ENCODE results near the gene CHMP4B.

CHMP4B gene

DNA sequence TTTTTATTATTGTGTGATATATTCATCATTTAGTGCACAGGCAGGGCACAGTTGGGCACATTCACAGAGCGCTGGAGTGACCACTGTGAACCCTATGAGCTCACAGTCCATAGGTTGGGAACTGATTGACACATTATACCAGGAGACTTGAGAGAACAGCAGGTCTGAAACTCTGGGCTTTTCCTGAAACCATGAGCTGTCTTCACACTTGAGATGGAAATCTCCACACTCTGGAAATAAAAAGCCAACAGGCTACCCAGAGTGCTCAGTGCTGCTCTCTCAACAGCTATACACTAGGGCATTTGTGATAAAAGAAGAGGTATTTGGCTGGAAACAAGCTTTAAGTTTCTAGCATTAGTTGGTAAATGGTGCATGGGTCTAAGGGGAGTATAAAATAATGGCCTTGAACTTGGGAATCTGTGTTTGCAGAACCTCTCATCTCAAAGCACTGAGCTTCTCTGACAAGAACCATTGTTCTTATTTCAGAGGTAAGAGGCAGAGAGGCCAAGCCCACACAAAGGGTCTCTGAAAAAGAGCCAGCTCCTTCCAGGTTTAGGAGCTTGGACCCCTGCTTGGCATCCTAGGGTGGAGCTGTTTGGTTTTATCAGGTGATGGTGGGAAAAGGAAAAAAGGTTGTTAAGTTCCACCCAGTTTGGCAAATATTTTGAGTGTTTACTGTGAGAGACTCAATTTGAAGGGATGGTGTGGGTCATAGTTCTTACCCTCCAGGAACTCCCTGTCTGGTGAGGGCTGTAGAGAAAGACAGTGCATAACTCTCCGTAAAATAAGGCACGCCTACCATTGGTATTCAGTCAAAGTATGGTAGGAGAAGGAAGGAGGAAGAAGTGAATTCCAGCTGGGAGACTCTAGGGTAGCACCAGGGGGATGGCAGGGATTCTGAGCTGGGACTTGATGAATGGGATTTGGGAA is 14.5 kb downstream of the CHMP4B start:
- TF ChIP-seq, protein P1, sequence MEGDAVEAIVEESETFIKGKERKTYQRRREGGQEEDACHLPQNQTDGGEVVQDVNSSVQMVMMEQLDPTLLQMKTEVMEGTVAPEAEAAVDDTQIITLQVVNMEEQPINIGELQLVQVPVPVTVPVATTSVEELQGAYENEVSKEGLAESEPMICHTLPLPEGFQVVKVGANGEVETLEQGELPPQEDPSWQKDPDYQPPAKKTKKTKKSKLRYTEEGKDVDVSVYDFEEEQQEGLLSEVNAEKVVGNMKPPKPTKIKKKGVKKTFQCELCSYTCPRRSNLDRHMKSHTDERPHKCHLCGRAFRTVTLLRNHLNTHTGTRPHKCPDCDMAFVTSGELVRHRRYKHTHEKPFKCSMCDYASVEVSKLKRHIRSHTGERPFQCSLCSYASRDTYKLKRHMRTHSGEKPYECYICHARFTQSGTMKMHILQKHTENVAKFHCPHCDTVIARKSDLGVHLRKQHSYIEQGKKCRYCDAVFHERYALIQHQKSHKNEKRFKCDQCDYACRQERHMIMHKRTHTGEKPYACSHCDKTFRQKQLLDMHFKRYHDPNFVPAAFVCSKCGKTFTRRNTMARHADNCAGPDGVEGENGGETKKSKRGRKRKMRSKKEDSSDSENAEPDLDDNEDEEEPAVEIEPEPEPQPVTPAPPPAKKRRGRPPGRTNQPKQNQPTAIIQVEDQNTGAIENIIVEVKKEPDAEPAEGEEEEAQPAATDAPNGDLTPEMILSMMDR (conservative IDR thresholded peaks at IDR 0.05; ENCODE audit: low read depth, low read length): no peak
- no peak overlapping the region for H3K4me3 ChIP-seq (ENCODE audit: low read length)

DNA sequence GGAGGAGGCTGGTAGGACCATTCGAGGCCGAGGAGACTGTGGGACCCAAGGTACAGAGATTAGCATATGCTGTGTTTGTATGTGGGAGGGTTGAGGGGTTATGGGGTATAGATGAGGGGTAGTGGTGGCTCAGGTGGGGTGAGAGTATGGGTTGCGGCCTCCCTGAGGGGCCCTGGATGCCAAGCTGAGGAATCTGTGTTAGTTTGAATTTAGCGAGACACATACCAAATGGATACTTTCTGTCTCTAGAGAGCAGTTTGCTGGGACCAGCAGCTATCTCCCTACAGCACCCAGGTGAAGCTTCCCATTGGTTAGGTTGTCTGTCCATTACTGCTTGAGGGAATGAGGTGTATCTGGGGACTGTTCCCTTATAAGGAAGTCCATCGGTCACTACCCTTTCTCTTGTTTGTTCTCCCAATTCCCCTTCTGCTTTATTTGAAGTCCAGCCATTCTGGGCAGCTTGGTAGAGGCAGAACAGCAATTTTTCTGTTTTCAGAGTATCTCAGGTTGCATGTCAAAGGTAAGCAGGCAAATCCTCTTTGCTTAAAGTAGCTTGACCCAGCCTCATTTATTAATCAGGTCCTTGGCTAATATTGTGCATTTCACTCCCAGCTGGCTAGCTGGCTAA is 15.2 kb downstream of the CHMP4B start:
- TF ChIP-seq, protein P1 (conservative IDR thresholded peaks at IDR 0.05; ENCODE audit: low read depth, low read length): no peak
- no peak for DNase-seq (ENCODE audit: low read depth)
- H3K4me3 ChIP-seq (ENCODE audit: low read length): no peak overlapping the region

More for the DNA sequence above, 14.5 kb downstream of the CHMP4B start:
- DNase-seq (ENCODE audit: low read depth): no peak

DNA sequence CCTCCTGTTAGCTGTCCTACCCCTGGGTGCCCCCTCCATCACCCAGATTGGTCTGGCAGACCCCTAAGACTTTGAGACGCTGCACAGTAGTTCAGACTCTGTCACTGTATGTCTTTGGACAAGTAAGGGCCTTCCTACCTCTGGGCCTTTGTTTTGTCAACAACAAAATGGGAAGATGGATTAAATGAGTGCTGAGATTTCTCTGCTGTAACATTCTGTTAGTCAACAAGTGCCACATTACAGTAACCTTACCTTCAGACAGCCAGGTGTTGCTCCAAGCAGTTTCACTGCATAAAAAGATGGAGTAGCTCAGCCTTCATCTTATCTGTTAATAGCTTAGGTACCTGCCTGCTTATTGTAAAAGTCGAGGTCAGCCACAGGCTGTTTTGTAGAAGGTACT is 16.0 kb downstream of the CHMP4B start:
- TF ChIP-seq, protein P1 (conservative IDR thresholded peaks at IDR 0.05; ENCODE audit: low read depth, low read length): no peak
- H3K4me3 ChIP-seq (ENCODE audit: low read length): no peak overlapping the region
- no peak for DNase-seq (ENCODE audit: low read depth)

DNA sequence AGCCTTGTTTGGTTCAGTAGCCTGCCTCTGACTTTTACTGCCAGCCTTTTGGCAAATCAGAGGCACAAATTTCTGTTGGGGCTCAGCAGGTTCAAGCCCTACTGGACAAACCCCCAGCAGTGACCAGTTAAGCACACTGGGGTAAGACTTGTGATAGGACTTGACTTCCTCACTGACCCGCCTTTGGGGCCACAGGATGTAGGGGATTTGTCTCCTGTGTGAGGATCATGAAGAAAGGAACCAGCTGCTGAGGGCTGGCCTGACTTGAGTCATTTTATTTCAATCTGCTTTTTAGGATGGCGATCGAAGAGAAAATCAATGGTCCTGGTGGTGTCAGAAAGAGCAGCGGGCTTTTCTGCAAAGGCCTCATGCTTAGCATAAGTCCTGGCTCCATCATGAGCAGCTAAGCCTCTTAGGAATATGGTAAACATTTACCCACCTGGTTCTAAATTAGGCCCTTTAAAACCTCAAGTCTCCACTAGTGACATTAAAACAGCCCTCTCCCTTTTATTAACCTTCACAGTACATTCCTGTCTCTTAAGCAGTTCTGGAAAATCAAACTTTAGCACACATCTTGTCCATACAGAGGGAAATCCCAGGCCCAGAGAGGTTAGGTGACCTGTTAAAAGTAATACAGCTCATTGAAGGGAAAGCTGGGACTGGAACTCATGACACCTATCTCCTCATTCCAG is 16.6 kb downstream of the CHMP4B start:
- no peak overlapping the region for H3K4me3 ChIP-seq (ENCODE audit: low read length)
- TF ChIP-seq, protein P1 (conservative IDR thresholded peaks at IDR 0.05; ENCODE audit: low read depth, low read length): no peak
- peak; percentile 20 for DNase-seq (ENCODE audit: low read depth)

DNA sequence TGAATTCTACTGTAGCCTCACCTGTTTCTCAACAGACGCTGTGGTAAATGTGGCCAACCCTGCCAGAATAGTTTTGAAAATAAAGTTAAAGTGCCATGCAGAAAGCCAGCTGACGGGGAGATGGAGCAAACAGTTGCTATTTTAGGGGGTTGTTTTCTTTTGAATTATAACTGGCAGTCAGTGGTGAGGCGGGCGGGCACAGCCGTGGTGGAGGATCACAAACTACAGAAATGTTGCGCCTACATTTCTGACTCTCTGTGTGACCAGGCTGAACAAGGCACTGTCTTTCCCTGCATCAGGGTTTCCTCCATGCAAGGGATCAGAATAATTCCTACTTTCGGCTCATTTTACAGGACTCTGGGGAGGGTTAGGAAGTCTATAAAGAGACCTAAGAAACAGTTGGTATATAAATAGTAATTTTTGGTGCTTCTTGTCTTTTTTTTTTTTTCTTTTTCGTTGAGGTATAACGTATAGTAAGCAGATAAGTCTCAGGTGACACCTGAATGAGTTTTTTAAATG is 17.2 kb downstream of the CHMP4B start:
- DNase-seq (ENCODE audit: low read depth): no peak
- H3K4me3 ChIP-seq (ENCODE audit: low read length): no peak overlapping the region
- TF ChIP-seq, protein P1 (conservative IDR thresholded peaks at IDR 0.05; ENCODE audit: low read depth, low read length): no peak

DNA sequence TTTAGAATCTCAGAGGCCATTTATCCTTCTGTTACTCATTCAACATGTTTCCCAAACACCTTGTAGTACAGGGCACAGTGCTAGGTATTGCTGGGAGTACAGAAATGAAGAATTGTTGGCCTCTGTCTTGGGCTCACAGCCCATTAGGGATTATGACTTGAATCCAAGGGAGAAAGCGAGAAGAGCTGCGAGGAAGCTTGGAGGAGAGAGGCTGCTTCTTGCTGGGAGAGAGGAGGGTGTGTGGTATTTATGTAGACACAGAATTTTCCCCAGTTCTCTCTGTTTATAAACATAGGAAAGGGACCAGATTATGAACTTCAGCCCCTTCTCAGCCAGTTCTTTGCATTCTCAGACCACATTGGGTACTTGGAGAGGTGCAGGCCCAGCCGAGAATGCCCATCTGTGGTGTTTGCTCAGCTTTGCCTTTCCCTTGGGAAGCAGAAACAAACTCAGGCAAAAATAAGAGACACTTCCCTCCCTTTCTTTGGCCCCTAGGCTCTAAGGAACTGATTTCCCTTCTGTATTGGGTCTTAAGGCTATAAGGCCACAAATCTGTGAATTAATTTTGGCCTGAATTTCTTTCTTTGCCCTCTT is 17.9 kb downstream of the CHMP4B start:
- no peak overlapping the region for H3K4me3 ChIP-seq (ENCODE audit: low read length)
- TF ChIP-seq, protein P1 (conservative IDR thresholded peaks at IDR 0.05; ENCODE audit: low read depth, low read length): no peak
- peak; percentile 39 for DNase-seq (ENCODE audit: low read depth)

Data from retinal pigment epithelial cell (primary cell).